ENCODE results near the gene ZNF598. TPM values are rescaled to one million over a fixed set of nuclear protein-coding genes. Genes with fewer than 3 reads are reported as not detected.

Gene ZNF598
- polyA plus RNA-seq (ENCODE audit: insufficient read length in 3 of 3), result 10 to 100 TPM; 14.2 to 16.4 (median 15.4) TPM

GRCh38 chr16:2009791-2010510 is at the start of gene ZNF598:
ZNF598 (minus strand) TSS chr16:2009821.
- peak in 1 of 3 donors; percentile 75 for DNase-seq (ENCODE audit: low read depth in 3 of 3, low spot score in 2 of 3)

GRCh38 chr16:2058872-2059271 is 49.3 kb upstream of the ZNF598 start:
- no peak for DNase-seq (ENCODE audit: low read depth in 3 of 3, low spot score in 2 of 3)

- DNase-seq (ENCODE audit: low read depth in 3 of 3, low spot score in 2 of 3), result no peak
These were observed 48.8 kb upstream of the ZNF598 start for GRCh38 chr16:2058420-2058819.

GRCh38 chr16:2057438-2057837 is 47.8 kb upstream of the ZNF598 start:
- DNase-seq (ENCODE audit: low read depth in 3 of 3, low spot score in 2 of 3), result no peak

GRCh38 chr16:2056681-2057407 is 47.2 kb upstream of the ZNF598 start:
- no peak for DNase-seq (ENCODE audit: low read depth in 3 of 3, low spot score in 2 of 3)

- DNase-seq (ENCODE audit: low read depth in 3 of 3, low spot score in 2 of 3), result no peak
These were observed 46.5 kb upstream of the ZNF598 start for GRCh38 chr16:2056077-2056476.

GRCh38 chr16:2054543-2055245 is 45.1 kb upstream of the ZNF598 start:
- DNase-seq (ENCODE audit: low read depth in 3 of 3, low spot score in 2 of 3), result no peak

GRCh38 chr16:2053897-2054296 is 44.3 kb upstream of the ZNF598 start:
- DNase-seq (ENCODE audit: low read depth in 3 of 3, low spot score in 2 of 3), result no peak

GRCh38 chr16:2053211-2053610 is 43.6 kb upstream of the ZNF598 start:
- DNase-seq (ENCODE audit: low read depth in 3 of 3, low spot score in 2 of 3), result no peak

GRCh38 chr16:2048116-2048543 is 38.5 kb upstream of the ZNF598 start:
- no peak for DNase-seq (ENCODE audit: low read depth in 3 of 3, low spot score in 2 of 3)

GRCh38 chr16:2047330-2048115 is 37.9 kb upstream of the ZNF598 start, which contains the start of the genes NTHL1 and TSC2:
NTHL1 (minus strand) TSS chr16:2047834; CDS start chr16:2047823, 11 bp downstream.
TSC2 (plus strand) TSS chr16:2047985; CDS start chr16:2048616, 631 bp downstream.
- peak in 2 of 3 donors; percentile 90 to 92 for DNase-seq (ENCODE audit: low read depth in 3 of 3, low spot score in 2 of 3)

GRCh38 chr16:2046893-2047329 is 37.3 kb upstream of the ZNF598 start:
- DNase-seq (ENCODE audit: low read depth in 3 of 3, low spot score in 2 of 3), result no peak

GRCh38 chr16:2045965-2046892 is 36.6 kb upstream of the ZNF598 start:
- DNase-seq (ENCODE audit: low read depth in 3 of 3, low spot score in 2 of 3), result no peak

GRCh38 chr16:2044541-2044940 is 34.9 kb upstream of the ZNF598 start:
- DNase-seq (ENCODE audit: low read depth in 3 of 3, low spot score in 2 of 3), result no peak

- DNase-seq (ENCODE audit: low read depth in 3 of 3, low spot score in 2 of 3), result no peak
These were observed 34.2 kb upstream of the ZNF598 start for GRCh38 chr16:2043667-2044451.

- no peak for DNase-seq (ENCODE audit: low read depth in 3 of 3, low spot score in 2 of 3)
These were observed 33.5 kb upstream of the ZNF598 start for GRCh38 chr16:2042986-2043666.

- no peak for DNase-seq (ENCODE audit: low read depth in 3 of 3, low spot score in 2 of 3)
These were observed 32.8 kb upstream of the ZNF598 start for GRCh38 chr16:2042171-2042985.

Measured in right renal cortex interstitium (tissue), 3 donors.